ENCODE data around the gene MLEC. TPM values are rescaled to one million over a fixed set of nuclear protein-coding genes. Genes with fewer than 3 reads are reported as not detected.

Gene MLEC
- total and polyA plus RNA-seq, 2 of the 13 experiments (the other 11 are each of a cell fraction or from before 2014, with no cell fraction given) = 49.8 to 156 TPM

DNA sequence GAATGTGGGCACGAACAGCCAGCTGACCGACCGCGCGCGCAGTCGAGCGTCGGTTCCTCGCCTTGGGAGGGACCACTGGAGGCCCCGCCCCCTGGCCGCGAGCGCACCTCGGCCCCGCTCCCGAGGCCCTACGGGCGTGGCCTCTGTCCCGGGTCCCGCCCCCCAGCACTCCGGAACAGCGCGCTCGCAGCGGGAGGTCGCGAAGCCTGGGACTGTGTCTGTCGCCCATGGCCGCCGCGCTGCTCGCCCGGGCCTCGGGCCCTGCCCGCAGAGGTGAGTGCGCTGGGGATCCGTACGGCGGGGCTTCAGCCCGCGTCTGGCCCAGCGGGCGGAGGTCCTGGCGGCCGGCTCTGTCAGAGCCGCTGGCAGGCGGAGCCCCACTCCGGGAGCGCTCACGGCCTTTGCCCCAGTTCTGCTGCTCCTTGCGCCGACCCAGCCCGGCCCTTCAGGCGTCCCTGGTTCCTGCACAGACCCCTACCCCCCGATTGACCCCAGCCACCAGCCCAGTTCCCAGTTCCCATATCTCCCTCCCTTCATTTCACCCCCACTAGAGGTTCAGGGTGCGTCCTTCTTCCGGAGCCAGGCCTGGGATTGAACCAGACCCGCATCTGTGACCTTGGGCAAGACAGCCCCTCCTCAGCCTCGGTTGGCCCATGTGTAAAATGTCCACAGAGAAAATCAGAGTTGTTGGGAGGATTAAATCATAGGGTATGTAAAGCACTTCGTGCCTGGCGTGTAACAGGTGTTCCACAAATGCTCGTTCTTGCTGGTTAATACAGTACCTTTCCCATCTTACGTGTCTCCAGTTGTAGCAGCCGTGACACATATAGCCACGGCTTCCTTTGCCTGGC is 38.9 kb downstream of the MLEC start, which contains the start of gene ACADS (continued):
- TF ChIP-seq, protein P1, sequence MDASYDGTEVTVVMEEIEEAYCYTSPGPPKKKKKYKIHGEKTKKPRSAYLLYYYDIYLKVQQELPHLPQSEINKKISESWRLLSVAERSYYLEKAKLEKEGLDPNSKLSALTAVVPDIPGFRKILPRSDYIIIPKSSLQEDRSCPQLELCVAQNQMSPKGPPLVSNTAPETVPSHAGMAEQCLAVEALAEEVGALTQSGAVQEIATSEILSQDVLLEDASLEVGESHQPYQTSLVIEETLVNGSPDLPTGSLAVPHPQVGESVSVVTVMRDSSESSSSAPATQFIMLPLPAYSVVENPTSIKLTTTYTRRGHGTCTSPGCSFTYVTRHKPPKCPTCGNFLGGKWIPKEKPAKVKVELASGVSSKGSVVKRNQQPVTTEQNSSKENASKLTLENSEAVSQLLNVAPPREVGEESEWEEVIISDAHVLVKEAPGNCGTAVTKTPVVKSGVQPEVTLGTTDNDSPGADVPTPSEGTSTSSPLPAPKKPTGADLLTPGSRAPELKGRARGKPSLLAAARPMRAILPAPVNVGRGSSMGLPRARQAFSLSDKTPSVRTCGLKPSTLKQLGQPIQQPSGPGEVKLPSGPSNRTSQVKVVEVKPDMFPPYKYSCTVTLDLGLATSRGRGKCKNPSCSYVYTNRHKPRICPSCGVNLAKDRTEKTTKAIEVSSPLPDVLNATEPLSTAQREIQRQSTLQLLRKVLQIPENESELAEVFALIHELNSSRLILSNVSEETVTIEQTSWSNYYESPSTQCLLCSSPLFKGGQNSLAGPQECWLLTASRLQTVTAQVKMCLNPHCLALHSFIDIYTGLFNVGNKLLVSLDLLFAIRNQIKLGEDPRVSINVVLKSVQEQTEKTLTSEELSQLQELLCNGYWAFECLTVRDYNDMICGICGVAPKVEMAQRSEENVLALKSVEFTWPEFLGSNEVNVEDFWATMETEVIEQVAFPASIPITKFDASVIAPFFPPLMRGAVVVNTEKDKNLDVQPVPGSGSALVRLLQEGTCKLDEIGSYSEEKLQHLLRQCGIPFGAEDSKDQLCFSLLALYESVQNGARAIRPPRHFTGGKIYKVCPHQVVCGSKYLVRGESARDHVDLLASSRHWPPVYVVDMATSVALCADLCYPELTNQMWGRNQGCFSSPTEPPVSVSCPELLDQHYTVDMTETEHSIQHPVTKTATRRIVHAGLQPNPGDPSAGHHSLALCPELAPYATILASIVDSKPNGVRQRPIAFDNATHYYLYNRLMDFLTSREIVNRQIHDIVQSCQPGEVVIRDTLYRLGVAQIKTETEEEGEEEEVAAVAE (CRISPR knock-in tag; IDR thresholded peaks at IDR 0.05; ENCODE audit: borderline replicate concordance) = no peak
- 0 out of 2 replicates have a peak, but pooled peaks have one; percentile 41 for TF ChIP-seq ZNF639 (CRISPR knock-in tag; conservative IDR thresholded peaks at IDR 0.05)
- TF ChIP-seq FOXK1 (CRISPR knock-in tag; IDR thresholded peaks at IDR 0.05; ENCODE audit: borderline replicate concordance, low read depth) = no peak
- no peak for TF ChIP-seq ATF1 (CRISPR knock-in tag; IDR thresholded peaks at IDR 0.05)
- no peak for TF ChIP-seq SALL2 (CRISPR knock-in tag; IDR thresholded peaks at IDR 0.05)
- no peak for TF ChIP-seq POGZ (CRISPR knock-in tag; IDR thresholded peaks at IDR 0.05)
- no peak for TF ChIP-seq ESRRA (CRISPR knock-in tag; IDR thresholded peaks at IDR 0.05; ENCODE audit: low read depth)
- peak; percentile 9; the same call in 1 of the 2 replicates for TF ChIP-seq ZNF235 (CRISPR knock-in tag; IDR thresholded peaks at IDR 0.05; ENCODE audit: borderline replicate concordance)
- TF ChIP-seq MXD1 (CRISPR knock-in tag; IDR thresholded peaks at IDR 0.05) = no peak
- no peak for TF ChIP-seq HHEX (CRISPR knock-in tag; IDR thresholded peaks at IDR 0.05)
- TF ChIP-seq MATR3 (CRISPR knock-in tag; IDR thresholded peaks at IDR 0.05) = no peak
- TF ChIP-seq ZNF207 (IDR thresholded peaks at IDR 0.05; ENCODE audit: borderline replicate concordance) = no peak
- TF ChIP-seq TAF15 (IDR thresholded peaks at IDR 0.05; ENCODE audit: low read depth, low read length, poor library complexity, severe bottlenecking) = no peak
- TF ChIP-seq ZNF24 (IDR thresholded peaks at IDR 0.05) = no peak
- no peak for TF ChIP-seq MLX (CRISPR knock-in tag; IDR thresholded peaks at IDR 0.05)
- TF ChIP-seq RFX3 (CRISPR knock-in tag; IDR thresholded peaks at IDR 0.05) = no peak
- TF ChIP-seq, protein P2, sequence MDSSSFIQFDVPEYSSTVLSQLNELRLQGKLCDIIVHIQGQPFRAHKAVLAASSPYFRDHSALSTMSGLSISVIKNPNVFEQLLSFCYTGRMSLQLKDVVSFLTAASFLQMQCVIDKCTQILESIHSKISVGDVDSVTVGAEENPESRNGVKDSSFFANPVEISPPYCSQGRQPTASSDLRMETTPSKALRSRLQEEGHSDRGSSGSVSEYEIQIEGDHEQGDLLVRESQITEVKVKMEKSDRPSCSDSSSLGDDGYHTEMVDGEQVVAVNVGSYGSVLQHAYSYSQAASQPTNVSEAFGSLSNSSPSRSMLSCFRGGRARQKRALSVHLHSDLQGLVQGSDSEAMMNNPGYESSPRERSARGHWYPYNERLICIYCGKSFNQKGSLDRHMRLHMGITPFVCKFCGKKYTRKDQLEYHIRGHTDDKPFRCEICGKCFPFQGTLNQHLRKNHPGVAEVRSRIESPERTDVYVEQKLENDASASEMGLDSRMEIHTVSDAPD (CRISPR knock-in tag; IDR thresholded peaks at IDR 0.05) = no peak
- no peak; the same call in 1 of the 2 replicates for TF ChIP-seq RFXAP (CRISPR knock-in tag; IDR thresholded peaks at IDR 0.05; ENCODE audit: borderline replicate concordance)
